ENCODE data around the gene EHBP1L1.
"Not testable (repeated sequence)": the region's sequence is repeated elsewhere in the genome, so short reads cannot be mapped to it uniquely, and the experiment has no call there.

Gene EHBP1L1

GRCh38 chr11:65636108-65637031, 60.5 kb downstream of the EHBP1L1 start:
- no peak for DNase-seq (ENCODE audit: low read depth)

- no peak for DNase-seq (ENCODE audit: low read depth)
Observed at GRCh38 chr11:65637032-65637557, 61.2 kb downstream of the EHBP1L1 start.

- peak; percentile 97 for DNase-seq (ENCODE audit: low read depth)
Observed at GRCh38 chr11:65637794-65638419, 62.1 kb downstream of the EHBP1L1 start, which contains the start of gene SIPA1. TSS of gene SIPA1 (plus strand) at chr11:65638101. CDS start at chr11:65640922, 2,821 bp downstream.

- DNase-seq (ENCODE audit: low read depth), result not testable (repeated sequence)
Observed at GRCh38 chr11:65639228-65639597, 63.4 kb downstream of the EHBP1L1 start.

GRCh38 chr11:65639623-65640482, 64.0 kb downstream of the EHBP1L1 start:
- no peak for DNase-seq (ENCODE audit: low read depth)

- DNase-seq (ENCODE audit: low read depth), result no peak
Observed at GRCh38 chr11:65640483-65641296, 64.8 kb downstream of the EHBP1L1 start.

GRCh38 chr11:65641297-65642013, 65.6 kb downstream of the EHBP1L1 start:
- DNase-seq (ENCODE audit: low read depth), result no peak

Measured in ELR (cell line).